Measurements from ENCODE around the gene SLC17A9. TPM values are rescaled to one million over a fixed set of nuclear protein-coding genes. Genes with fewer than 3 reads are reported as not detected.

SLC17A9 gene
- total RNA-seq, 1 donor from 2014 or later, result 5.3 TPM

DNA sequence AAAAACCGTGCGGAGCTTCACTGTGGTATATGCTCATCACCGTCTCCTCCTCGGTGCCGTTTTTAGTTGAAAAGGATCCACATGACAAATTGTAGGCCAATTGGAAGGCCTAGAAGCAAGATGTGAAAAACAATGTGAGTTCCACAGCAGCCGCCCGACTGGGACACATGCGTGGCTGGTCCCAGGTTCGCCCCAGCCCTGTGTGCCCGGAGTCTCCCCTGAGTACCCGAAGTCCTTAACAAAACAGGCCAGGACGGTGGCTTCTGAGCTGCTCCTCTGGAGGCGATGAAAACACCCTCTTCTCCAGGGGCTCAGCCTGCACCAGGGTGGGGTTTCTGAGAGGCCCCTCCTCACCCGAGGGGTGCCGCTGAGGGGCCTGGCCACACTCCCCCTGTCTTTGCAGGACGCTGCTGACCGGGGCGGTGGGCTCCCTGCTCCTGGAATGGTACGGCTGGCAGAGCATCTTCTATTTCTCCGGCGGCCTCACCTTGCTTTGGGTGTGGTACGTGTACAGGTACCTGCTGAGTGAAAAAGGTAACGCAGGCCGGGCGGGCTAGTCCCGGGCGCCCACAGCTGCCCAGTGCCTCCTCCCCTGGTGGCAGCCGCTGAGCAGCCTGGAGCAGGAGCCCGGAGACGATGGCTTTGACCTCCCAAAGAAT, 9.8 kb downstream of the SLC17A9 start:
- no peaks in the 10 kb centered on the region for H3K36me3 Mint-ChIP-seq
- TF ChIP-seq CTCF (IDR thresholded peaks at IDR 0.05; ENCODE audit: unreplicated experiment), result no peak
- H3K27me3 Mint-ChIP-seq (ENCODE audit: low read depth), result no peaks in the 10 kb centered on the region
- peaks cover 4% of the 10 kb centered on the region for H3K4me1 Mint-ChIP-seq
- no peaks in the 10 kb centered on the region for H3K9me3 Mint-ChIP-seq
- H3K4me3 Mint-ChIP-seq, result no peak overlapping the region
- H3K27ac Mint-ChIP-seq, result no peak overlapping the region
- DNase-seq (ENCODE audit: low spot score in 2 of 2, unreplicated experiment in 2 of 2), result no peak

- DNase-seq (ENCODE audit: low spot score in 2 of 2, unreplicated experiment in 2 of 2), result no peak
- no peaks in the 10 kb centered on the region for H3K27me3 Mint-ChIP-seq (ENCODE audit: low read depth)
- no peak overlapping the region for H3K27ac Mint-ChIP-seq
- H3K4me3 Mint-ChIP-seq, result no peak overlapping the region
- H3K9me3 Mint-ChIP-seq, result no peaks in the 10 kb centered on the region
- TF ChIP-seq CTCF (IDR thresholded peaks at IDR 0.05; ENCODE audit: unreplicated experiment), result no peak
- peaks cover 4% of the 10 kb centered on the region for H3K4me1 Mint-ChIP-seq
- H3K36me3 Mint-ChIP-seq, result no peaks in the 10 kb centered on the region
Observed at GRCh38 chr20:62962891-62963613, 10.5 kb downstream of the SLC17A9 start.

DNA sequence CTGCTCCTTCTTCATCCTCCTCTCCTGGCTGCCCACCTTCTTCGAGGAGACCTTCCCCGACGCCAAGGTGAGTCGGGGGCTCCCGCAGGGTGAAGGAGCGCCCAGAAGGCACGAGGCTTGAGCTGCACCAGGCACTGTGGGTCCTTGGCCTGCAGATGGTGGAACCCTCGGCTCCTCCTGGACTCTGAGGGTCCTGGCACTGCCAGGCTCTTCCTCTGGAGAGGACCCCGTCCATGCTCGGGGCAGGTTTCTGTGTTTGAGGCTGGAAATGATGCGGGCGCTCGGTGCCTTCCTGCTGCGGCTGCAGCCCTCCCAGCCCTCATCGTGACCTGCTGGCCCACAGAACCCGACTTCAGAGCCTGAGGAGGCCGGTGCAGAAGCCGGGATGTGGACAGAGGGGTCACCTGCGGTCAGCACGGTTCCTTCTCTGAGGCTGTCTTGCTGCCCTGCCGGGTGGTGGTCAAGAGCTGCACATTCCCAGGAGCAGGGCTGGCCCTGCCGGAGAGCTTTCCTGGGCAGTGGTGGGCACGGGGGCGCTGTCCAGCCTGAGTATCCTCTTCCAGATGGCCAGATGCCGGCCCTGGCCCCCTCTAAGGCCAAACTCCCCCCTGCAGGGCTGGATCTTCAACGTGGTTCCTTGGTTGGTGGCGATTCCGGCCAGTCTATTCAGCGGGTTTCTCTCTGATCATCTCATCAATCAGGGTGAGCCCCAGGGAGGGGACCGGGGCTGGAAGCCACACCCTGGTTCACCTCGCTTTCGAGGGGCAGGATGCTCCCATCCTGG, 11.3 kb downstream of the SLC17A9 start:
- DNase-seq (ENCODE audit: low spot score in 2 of 2, unreplicated experiment in 2 of 2), result no peak
- H3K27me3 Mint-ChIP-seq (ENCODE audit: low read depth), result no peaks in the 10 kb centered on the region
- H3K4me3 Mint-ChIP-seq, result no peak overlapping the region
- H3K9me3 Mint-ChIP-seq, result no peaks in the 10 kb centered on the region
- no peaks in the 10 kb centered on the region for H3K36me3 Mint-ChIP-seq
- peaks cover 4% of the 10 kb centered on the region for H3K4me1 Mint-ChIP-seq
- TF ChIP-seq CTCF (IDR thresholded peaks at IDR 0.05; ENCODE audit: unreplicated experiment), result no peak
- no peak overlapping the region for H3K27ac Mint-ChIP-seq

GRCh38 chr20:62964700-62965099, 12.2 kb downstream of the SLC17A9 start:
- no peak overlapping the region for H3K4me3 Mint-ChIP-seq
- no peaks in the 10 kb centered on the region for H3K36me3 Mint-ChIP-seq
- H3K27me3 Mint-ChIP-seq (ENCODE audit: low read depth), result peaks cover 4% of the 10 kb centered on the region
- no peak overlapping the region for H3K27ac Mint-ChIP-seq
- no peaks in the 10 kb centered on the region for H3K9me3 Mint-ChIP-seq
- H3K4me1 Mint-ChIP-seq, result peaks cover 4% of the 10 kb centered on the region
- TF ChIP-seq CTCF (IDR thresholded peaks at IDR 0.05; ENCODE audit: unreplicated experiment), result no peak
- DNase-seq (ENCODE audit: low spot score in 2 of 2, unreplicated experiment in 2 of 2), result no peak

DNA sequence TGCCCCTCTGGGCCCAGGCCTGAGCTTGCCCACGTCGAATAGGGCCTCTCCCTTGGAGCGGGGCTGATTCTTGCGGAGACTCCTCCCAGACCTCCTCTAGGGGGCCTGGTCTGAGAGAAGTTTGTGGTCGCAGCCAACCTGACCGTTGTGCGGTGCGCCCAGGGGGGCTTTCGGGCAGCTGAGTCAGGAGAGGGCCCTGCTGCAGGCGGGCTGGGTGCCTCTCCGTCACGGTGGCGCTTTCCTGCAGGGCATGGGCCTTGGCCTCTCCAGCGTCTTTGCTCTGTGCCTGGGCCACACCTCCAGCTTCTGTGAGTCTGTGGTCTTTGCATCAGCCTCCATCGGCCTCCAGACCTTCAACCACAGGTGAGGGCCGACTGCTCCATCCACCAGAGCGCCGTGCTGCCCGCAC, 12.9 kb downstream of the SLC17A9 start:
- no peaks in the 10 kb centered on the region for H3K36me3 Mint-ChIP-seq
- peaks cover 4% of the 10 kb centered on the region for H3K4me1 Mint-ChIP-seq
- no peak for TF ChIP-seq CTCF (IDR thresholded peaks at IDR 0.05; ENCODE audit: unreplicated experiment)
- H3K27me3 Mint-ChIP-seq (ENCODE audit: low read depth), result peaks cover 8% of the 10 kb centered on the region
- no peak overlapping the region for H3K4me3 Mint-ChIP-seq
- DNase-seq (ENCODE audit: low spot score in 2 of 2, unreplicated experiment in 2 of 2), result no peak
- no peaks in the 10 kb centered on the region for H3K9me3 Mint-ChIP-seq
- H3K27ac Mint-ChIP-seq, result no peak overlapping the region
